ENCODE results near the gene KASH5. TPM values are rescaled to one million over a fixed set of nuclear protein-coding genes. Genes with fewer than 3 reads are reported as not detected.

KASH5 gene
- total and polyA plus RNA-seq, 4 experiments from 2014 or later, result 0.23 to 0.69 TPM; not detected in 2

DNA sequence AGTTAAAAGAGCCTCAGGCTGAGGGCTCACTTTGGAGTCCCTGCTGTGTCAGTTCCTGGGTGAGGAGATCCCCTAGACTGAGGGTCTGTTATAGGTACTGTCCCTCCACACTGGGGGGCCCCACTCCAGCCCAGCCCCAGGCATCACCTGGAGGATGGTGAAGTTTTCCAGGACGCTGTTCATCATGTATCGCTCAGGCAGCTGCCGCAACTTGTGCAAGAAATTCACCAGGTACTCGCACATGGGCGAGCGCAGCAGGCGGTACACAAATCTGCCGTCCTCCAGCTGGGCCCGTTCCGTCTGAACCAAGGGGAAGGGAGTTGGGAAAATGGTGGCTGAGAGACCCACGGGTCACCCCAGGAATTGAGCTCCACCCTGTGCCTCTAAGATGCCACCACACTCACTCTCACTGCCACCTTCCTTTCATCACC, 45.7 kb upstream of the KASH5 start:
- Histone ChIP-seq H3K9me3 (ENCODE audit: control insufficient read depth in 1 of 2, low read length in 2 of 2) (no peaks in the 10 kb centered on the region), H3K27me3 (ENCODE audit: insufficient read depth, low read length) (no peaks in the 10 kb centered on the region), H3K36me3 (ENCODE audit: insufficient read depth, low read length) (peaks cover 7% of the 10 kb centered on the region), H3K4me3 (ENCODE audit: low read length in 2 of 2) (no peak overlapping the region), H3K4me1 (ENCODE audit: insufficient read depth, low read length) (peaks cover 16% of the 10 kb centered on the region), H3K27ac (ENCODE audit: low read depth, low read length) (no peak overlapping the region)
- H3K36me3 Mint-ChIP-seq, result peaks cover 26 to 28% of the 10 kb centered on the region in 2 donors
- H3K4me1 Mint-ChIP-seq, result peaks cover 17 to 30% (median 19%) of the 10 kb centered on the region in 4 donors
- no peaks in the 10 kb centered on the region for H3K27me3 Mint-ChIP-seq
- ChIA-PET CTCF (ENCODE audit: partially characterized antibody) (no interaction called here), POLR2A (ENCODE audit: partially characterized antibody) (interaction anchor here (1.1 kb wide), 1 partner anchor 9 kb away, joined by 3 read pairs; no protein-coding TSS in a partner anchor)
- DNase-seq, result no peak
- H3K4me3 Mint-ChIP-seq, result no peak overlapping the region
- H3K27ac Mint-ChIP-seq, result peak overlapping the region in 4 of 7 donors; percentile 5 to 57 (median 23)
- intact Hi-C loops (cut with micrococcal nuclease), result no loop called here
- H3K9me3 Mint-ChIP-seq, result peaks cover 0 to 2% (median 0%) of the 10 kb centered on the region in 8 donors

DNA sequence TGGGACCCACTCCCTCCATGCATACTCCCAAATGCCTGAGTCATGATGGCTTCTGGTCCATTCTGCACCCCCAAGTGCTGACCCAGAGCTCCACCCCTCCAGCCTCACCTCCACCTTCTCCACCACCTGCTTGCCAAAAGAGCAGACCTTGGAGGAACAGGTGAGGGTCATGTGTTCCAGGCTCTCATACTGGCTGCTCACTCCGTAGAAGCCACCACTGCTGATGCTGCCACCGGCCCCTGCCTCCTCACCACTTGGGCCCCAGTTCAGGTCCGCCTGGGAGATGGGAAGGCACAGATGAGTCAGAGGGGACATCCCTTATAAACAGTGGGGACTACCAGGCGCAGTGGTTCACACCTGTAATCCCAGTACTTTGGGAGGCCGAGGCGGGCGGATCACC, 44.9 kb upstream of the KASH5 start:
- Histone ChIP-seq H3K27ac (ENCODE audit: low read depth, low read length) (no peak overlapping the region), H3K9me3 (ENCODE audit: control insufficient read depth in 1 of 2, low read length in 2 of 2) (no peaks in the 10 kb centered on the region), H3K4me1 (ENCODE audit: insufficient read depth, low read length) (peaks cover 8% of the 10 kb centered on the region), H3K4me3 (ENCODE audit: low read length in 2 of 2) (no peak overlapping the region), H3K36me3 (ENCODE audit: insufficient read depth, low read length) (no peaks in the 10 kb centered on the region), H3K27me3 (ENCODE audit: insufficient read depth, low read length) (no peaks in the 10 kb centered on the region)
- ChIA-PET POLR2A (ENCODE audit: partially characterized antibody) (no interaction called here), CTCF (ENCODE audit: partially characterized antibody) (no interaction called here)
- Mint-ChIP-seq H3K27ac (peak overlapping the region in 6 of 7 donors; percentile 1 to 57 (median 29)), H3K4me3 (peak overlapping the region in 1 of 8 donors; percentile 18), H3K27me3 (no peaks in the 10 kb centered on the region), H3K9me3 (peaks cover 0 to 2% (median 0%) of the 10 kb centered on the region in 8 donors), H3K36me3 (peaks cover 18 to 23% of the 10 kb centered on the region in 2 donors), H3K4me1 (peaks cover 12 to 23% (median 17%) of the 10 kb centered on the region in 4 donors)
- no peak for DNase-seq
- intact Hi-C loops (cut with micrococcal nuclease), result no loop called here

DNA sequence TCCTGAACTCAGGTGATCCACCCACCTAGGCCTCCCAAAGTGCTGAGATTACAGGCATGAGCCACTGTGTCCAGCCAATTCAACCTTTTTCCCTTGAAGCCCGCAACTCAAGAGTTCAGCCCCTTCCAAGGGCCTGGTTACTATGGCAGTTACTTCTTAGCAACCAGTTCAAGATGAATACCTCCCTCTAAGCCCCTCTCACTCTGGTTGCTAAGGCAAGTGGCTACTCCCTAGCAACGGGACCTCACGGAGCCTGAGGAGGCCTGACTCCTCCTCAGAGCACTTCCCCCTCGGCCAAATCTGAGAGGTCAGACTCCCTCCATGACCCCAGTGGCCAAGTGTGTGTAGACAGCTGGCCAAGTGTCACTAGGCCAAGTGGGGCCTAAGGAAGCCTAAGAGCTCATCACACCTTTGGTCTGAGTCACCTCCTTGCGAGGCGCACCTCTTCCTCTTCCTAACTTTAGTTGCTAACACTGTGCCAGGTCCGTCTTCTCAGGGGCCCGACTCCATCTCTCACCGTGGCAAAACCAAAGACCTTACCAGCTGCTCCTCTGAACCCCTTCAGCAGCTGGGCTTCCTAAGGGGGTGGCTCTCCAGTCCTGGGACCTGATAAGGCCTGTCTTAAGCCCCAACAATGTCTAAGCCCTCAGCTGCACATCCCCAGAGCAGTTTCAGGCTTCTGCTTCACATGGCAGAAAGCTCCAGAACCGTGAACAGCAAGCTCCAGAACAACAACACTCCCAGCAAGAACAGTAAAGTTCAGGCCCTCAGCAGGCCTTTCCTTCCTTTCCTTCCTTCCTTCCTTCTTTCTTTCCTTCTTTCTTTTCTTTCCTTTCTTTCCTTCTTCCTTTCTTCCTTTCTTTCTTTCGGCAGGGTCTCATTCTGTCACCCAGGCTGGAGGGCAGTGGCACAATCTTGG, 43.3 kb upstream of the KASH5 start:
- H3K27me3 ChIP-seq (ENCODE audit: insufficient read depth, low read length), result no peaks in the 10 kb centered on the region
- peaks cover 0 to 2% (median 0%) of the 10 kb centered on the region in 8 donors for H3K9me3 Mint-ChIP-seq
- no peaks in the 10 kb centered on the region for H3K27me3 Mint-ChIP-seq
- H3K4me1 ChIP-seq (ENCODE audit: insufficient read depth, low read length), result no peaks in the 10 kb centered on the region
- no peaks in the 10 kb centered on the region for H3K36me3 ChIP-seq (ENCODE audit: insufficient read depth, low read length)
- intact Hi-C loops (cut with micrococcal nuclease), result no loop called here
- CTCF ChIA-PET (ENCODE audit: partially characterized antibody), result interaction anchor here (0.5 to 0.8 kb wide), 3 partner anchors 43 to 350 kb away, joined by 3 to 4 read pairs (median 3); no protein-coding TSS in a partner anchor
- POLR2A ChIA-PET (ENCODE audit: partially characterized antibody), result interaction anchor here (1.1 to 1.2 kb wide), 2 partner anchors 10 to 14 kb away, joined by 4 read pairs; partner anchors contain the start of gene CD37
- peaks cover 8 to 12% of the 10 kb centered on the region in 2 donors for H3K36me3 Mint-ChIP-seq
- peaks cover 8 to 13% (median 12%) of the 10 kb centered on the region in 4 donors for H3K4me1 Mint-ChIP-seq
- no peak for DNase-seq
- H3K27ac ChIP-seq (ENCODE audit: low read depth, low read length), result no peak overlapping the region
- no peaks in the 10 kb centered on the region for H3K9me3 ChIP-seq (ENCODE audit: control insufficient read depth in 1 of 2, low read length in 2 of 2)
- peak overlapping the region in 5 of 7 donors; percentile 48 to 86 (median 77) for H3K27ac Mint-ChIP-seq
- no peak overlapping the region for H3K4me3 Mint-ChIP-seq
- H3K4me3 ChIP-seq (ENCODE audit: low read length in 2 of 2), result no peak overlapping the region

DNA sequence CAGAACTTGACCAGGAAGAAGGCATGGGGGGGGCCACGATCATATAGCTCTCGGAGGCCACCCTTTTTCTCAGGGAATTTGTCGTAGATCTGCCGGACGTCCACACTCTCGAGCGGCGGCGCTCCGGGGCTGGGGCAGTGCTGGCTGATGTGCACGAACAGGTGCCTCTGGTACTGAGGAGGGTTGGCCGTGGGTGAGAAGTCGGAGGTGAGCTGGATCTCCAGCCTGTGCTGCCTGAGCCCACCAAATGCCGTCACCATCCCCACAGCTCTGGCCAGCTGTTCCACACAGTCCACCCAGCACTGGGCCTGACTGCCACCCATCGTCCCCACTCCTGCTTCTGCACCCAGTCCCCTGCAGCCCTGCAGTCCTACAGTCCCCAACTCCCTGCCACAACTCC, 40.9 kb upstream of the KASH5 start:
- Mint-ChIP-seq H3K4me3 (no peak overlapping the region), H3K27me3 (peaks cover 0 to 2% of the 10 kb centered on the region in 2 donors), H3K27ac (no peak overlapping the region), H3K9me3 (peaks cover 0 to 2% (median 0%) of the 10 kb centered on the region in 8 donors), H3K4me1 (peaks cover 5 to 12% (median 8%) of the 10 kb centered on the region in 4 donors), H3K36me3 (peaks cover 0 to 6% of the 10 kb centered on the region in 2 donors)
- Histone ChIP-seq H3K27me3 (ENCODE audit: insufficient read depth, low read length) (no peaks in the 10 kb centered on the region), H3K9me3 (ENCODE audit: control insufficient read depth in 1 of 2, low read length in 2 of 2) (no peaks in the 10 kb centered on the region), H3K36me3 (ENCODE audit: insufficient read depth, low read length) (no peaks in the 10 kb centered on the region), H3K4me1 (ENCODE audit: insufficient read depth, low read length) (no peaks in the 10 kb centered on the region), H3K4me3 (ENCODE audit: low read length in 2 of 2) (no peak overlapping the region), H3K27ac (ENCODE audit: low read depth, low read length) (no peak overlapping the region)
- DNase-seq, result no peak
- POLR2A ChIA-PET (ENCODE audit: partially characterized antibody), result interaction anchor here (1.0 to 1.7 kb wide), 3 partner anchors 12 to 132 kb away, joined by 3 to 4 read pairs (median 3); partner anchors contain the start of gene CD37
- intact Hi-C loops (cut with micrococcal nuclease), result no loop called here
- CTCF ChIA-PET (ENCODE audit: partially characterized antibody), result interaction anchor here (1.9 kb wide), 1 partner anchor 121 kb away, joined by 5 read pairs; no protein-coding TSS in a partner anchor

DNA sequence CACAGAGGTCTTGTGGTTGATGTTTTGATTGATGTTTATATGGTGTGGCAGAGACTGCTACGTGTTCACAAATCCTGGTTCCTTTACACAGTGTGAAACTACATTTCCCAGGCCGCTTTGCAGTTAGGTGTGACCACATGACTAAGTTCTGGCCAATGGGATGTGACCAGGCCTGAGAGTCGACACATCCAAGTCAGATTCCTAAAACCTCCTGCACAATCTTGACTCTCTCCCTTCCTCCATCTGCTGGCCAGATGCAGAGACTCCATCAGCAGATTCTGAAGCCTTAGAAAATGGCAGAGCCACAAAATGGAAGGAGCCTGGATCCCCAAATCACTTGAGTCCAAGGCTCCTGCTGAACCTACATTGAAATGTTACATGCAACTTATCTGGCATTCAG, 40.2 kb upstream of the KASH5 start:
- H3K9me3 ChIP-seq (ENCODE audit: control insufficient read depth in 1 of 2, low read length in 2 of 2), result no peaks in the 10 kb centered on the region
- H3K27ac ChIP-seq (ENCODE audit: low read depth, low read length), result no peak overlapping the region
- peaks cover 0 to 2% (median 0%) of the 10 kb centered on the region in 8 donors for H3K9me3 Mint-ChIP-seq
- ChIA-PET CTCF (ENCODE audit: partially characterized antibody) (interaction anchor here (1.0 to 1.9 kb wide), 2 partner anchors 93 to 122 kb away, joined by 3 to 5 read pairs; no protein-coding TSS in a partner anchor), POLR2A (ENCODE audit: partially characterized antibody) (interaction anchor here (1.1 to 1.7 kb wide), 2 partner anchors 13 to 14 kb away, joined by 4 read pairs; partner anchors contain the start of gene CD37)
- intact Hi-C loops (cut with micrococcal nuclease), result no loop called here
- no peak overlapping the region for H3K4me3 ChIP-seq (ENCODE audit: low read length in 2 of 2)
- no peaks in the 10 kb centered on the region for H3K27me3 ChIP-seq (ENCODE audit: insufficient read depth, low read length)
- peaks cover 0 to 2% of the 10 kb centered on the region in 2 donors for H3K36me3 Mint-ChIP-seq
- no peaks in the 10 kb centered on the region for H3K4me1 ChIP-seq (ENCODE audit: insufficient read depth, low read length)
- H3K27me3 Mint-ChIP-seq, result peaks cover 0 to 2% of the 10 kb centered on the region in 2 donors
- no peak overlapping the region for H3K27ac Mint-ChIP-seq
- no peak overlapping the region for H3K4me3 Mint-ChIP-seq
- no peak for DNase-seq
- H3K4me1 Mint-ChIP-seq, result peaks cover 2 to 9% (median 7%) of the 10 kb centered on the region in 4 donors
- no peaks in the 10 kb centered on the region for H3K36me3 ChIP-seq (ENCODE audit: insufficient read depth, low read length)

DNA sequence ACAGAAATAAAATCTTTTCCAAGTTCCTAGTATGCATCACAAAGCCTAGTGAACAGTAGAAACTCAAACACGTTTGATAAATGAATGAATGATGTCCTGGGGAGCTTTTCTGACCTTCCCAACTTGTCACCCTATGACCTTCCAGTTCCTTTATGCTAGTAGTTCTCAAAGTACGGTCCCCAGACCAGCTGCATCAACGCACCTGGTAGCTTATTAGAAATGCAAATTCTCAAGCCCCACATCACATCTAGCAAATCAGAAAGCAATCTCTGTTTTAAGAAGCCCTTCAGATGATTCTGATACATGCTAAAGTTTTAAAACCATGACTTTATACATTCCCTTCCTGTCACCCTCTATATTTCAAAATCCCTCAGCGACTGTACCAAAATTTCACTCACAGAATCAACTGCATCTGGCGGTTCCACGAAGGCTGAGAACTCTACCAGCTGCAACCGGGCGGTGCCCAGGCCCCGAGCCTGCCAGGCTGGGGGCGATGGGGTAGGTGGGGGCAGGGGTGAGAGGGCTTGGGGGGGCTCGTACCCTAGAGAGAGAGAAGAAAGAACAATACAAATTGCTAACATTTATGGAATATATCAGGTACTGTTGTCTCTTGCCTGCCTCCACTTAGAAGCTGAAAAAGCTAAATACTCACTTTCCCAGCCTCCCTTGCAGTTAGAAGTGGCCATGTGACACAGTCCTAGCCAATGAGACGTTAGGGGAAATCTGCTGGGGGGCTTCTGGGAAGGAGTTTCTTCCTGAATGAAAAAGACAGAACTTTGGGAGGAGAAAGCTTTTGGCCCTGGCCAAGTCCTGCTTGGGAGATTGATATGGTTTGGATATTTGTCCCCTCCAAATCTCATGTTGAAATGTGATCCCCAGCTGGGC, 39.5 kb upstream of the KASH5 start:
- Mint-ChIP-seq H3K4me3 (no peak overlapping the region), H3K36me3 (no peaks in the 10 kb centered on the region), H3K27ac (no peak overlapping the region), H3K9me3 (peaks cover 0 to 2% (median 0%) of the 10 kb centered on the region in 8 donors), H3K27me3 (peaks cover 3 to 5% of the 10 kb centered on the region in 2 donors), H3K4me1 (peaks cover 1 to 7% (median 6%) of the 10 kb centered on the region in 4 donors)
- ChIA-PET CTCF (ENCODE audit: partially characterized antibody) (interaction anchor here (1.0 to 1.9 kb wide), 2 partner anchors 94 to 122 kb away, joined by 3 to 5 read pairs; no protein-coding TSS in a partner anchor), POLR2A (ENCODE audit: partially characterized antibody) (interaction anchor here (1.1 to 1.7 kb wide), 2 partner anchors 13 to 15 kb away, joined by 4 read pairs; partner anchors contain the start of gene CD37)
- no peaks in the 10 kb centered on the region for H3K27me3 ChIP-seq (ENCODE audit: insufficient read depth, low read length)
- H3K36me3 ChIP-seq (ENCODE audit: insufficient read depth, low read length), result no peaks in the 10 kb centered on the region
- no peak overlapping the region for H3K4me3 ChIP-seq (ENCODE audit: low read length in 2 of 2)
- H3K27ac ChIP-seq (ENCODE audit: low read depth, low read length), result no peak overlapping the region
- H3K4me1 ChIP-seq (ENCODE audit: insufficient read depth, low read length), result no peaks in the 10 kb centered on the region
- no peaks in the 10 kb centered on the region for H3K9me3 ChIP-seq (ENCODE audit: control insufficient read depth in 1 of 2, low read length in 2 of 2)
- intact Hi-C loops (cut with micrococcal nuclease), result no loop called here
- DNase-seq, result no peak

Data from CD4-positive, alpha-beta memory T cell (primary cell).